NCI-H82 (cell line): ENCODE results near the gene DNAJC9.

Source experiments
- DNase-seq: peaks from one replicate; lab custom pipeline; 2025; lab: John Stamatoyannopoulos, UW

DNAJC9 gene

GRCh38 chr10:73238990-73239566, 8.0 kb downstream of the DNAJC9 start:
- no peak for DNase-seq

GRCh38 chr10:73234695-73235094, 12.4 kb downstream of the DNAJC9 start:
- DNase-seq, result peak; percentile 11

DNA sequence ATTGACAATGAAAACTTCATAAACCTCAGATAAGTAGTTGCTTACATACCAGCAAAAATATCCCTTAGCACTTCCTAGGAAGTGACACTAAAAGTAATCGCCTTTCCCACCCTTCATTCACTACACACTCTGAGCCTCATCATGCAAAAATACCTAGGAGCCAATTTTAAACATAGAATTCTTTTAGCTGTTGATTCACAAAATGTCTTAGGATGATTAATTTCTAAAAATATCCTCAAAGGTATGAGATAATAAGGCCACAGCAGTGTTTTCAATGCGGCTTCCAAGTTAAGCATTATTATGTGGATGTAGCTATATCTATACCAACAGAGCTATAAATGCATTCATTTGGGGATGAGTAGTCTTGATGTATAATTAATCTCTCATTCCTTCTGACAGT, 13.2 kb downstream of the DNAJC9 start:
- DNase-seq, result no peak

DNA sequence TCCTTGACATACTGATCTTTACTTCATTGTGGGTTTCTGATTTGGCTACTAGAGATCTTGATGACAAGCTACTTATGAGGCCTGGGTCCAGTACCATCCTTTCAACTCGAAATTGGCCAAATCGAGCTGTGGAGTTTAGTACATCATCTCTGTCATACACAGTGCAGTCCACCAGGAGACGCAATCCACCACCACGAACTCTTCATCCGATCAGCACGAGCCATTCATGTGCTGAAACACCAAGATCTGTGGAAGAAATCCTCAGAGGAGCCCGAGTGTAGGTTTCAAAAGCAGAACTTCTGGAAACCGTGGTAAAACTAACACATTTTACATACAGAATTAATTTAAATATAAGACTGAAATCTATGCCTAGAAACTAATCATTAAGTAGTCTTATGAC, 14.2 kb downstream of the DNAJC9 start:
- DNase-seq, result peak; percentile 4

- no peak for DNase-seq
Measured at GRCh38 chr10:73229567-73229966, 17.5 kb downstream of the DNAJC9 start.

DNA sequence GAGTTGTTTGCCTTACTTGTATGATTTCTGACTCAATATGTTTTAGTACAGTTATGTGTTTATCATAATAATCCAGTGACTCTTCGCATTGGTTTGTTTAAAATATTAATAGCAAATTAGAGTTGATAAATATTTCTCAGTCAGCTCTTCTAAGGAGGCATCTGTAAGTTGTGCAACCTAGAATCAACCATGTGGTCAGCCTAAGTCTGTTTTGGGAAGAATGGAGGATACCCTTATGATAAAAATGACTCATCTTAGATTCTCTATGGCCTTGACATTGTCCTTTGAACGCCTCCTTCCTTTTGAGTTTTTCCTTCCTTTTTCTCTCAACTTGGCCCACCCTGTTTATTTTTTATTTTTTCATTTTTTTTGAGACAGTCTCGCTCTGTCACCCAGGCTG, 18.8 kb downstream of the DNAJC9 start:
- DNase-seq, result no peak

- DNase-seq, result no peak
Measured at GRCh38 chr10:73226663-73227062, 20.4 kb downstream of the DNAJC9 start.

- no peak for DNase-seq
Measured at GRCh38 chr10:73225518-73225917, 21.5 kb downstream of the DNAJC9 start.

DNA sequence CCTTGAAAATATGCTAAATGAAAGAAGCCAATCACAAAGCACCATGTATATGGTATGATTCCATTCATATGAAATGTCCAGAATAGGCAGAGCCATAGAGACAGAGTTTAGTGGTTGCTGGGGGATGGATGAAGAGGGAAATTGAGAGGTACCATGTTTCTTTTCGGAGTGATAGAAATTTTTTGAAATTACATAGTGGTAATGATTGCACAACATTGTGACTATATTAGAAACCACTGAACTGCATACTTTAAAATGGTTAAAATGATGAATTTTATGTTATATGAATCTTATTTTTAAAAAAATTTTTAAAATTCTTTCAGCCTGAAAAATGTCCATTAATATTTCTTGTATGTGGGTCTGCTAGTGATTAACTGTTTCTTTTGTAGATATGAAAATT, 26.1 kb downstream of the DNAJC9 start:
- no peak for DNase-seq

- DNase-seq, result no peak
Measured at GRCh38 chr10:73219384-73219783, 27.7 kb downstream of the DNAJC9 start.

- peak; percentile 77 for DNase-seq
Measured at GRCh38 chr10:73218431-73219191, 28.4 kb downstream of the DNAJC9 start.

GRCh38 chr10:73217628-73218027, 29.4 kb downstream of the DNAJC9 start:
- DNase-seq, result no peak

DNA sequence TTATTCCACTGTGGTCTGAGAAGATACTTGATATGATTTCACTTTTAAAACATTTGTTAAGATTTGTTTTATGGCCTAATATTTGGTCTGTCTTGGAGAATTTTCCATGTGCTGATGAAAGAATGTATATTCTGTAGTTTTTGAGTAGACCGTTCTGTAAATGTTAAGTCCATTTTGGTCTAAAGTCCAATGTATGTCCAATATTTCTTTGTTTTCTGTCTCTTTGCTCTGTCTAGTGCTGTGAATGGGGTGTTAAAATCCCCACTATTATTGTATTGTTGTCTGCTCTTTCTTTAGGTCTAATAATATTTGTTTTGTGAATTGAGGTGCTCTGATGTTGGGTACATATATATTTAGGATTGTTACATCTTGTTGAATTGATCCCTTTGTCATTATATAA, 31.3 kb downstream of the DNAJC9 start:
- DNase-seq, result no peak

DNA sequence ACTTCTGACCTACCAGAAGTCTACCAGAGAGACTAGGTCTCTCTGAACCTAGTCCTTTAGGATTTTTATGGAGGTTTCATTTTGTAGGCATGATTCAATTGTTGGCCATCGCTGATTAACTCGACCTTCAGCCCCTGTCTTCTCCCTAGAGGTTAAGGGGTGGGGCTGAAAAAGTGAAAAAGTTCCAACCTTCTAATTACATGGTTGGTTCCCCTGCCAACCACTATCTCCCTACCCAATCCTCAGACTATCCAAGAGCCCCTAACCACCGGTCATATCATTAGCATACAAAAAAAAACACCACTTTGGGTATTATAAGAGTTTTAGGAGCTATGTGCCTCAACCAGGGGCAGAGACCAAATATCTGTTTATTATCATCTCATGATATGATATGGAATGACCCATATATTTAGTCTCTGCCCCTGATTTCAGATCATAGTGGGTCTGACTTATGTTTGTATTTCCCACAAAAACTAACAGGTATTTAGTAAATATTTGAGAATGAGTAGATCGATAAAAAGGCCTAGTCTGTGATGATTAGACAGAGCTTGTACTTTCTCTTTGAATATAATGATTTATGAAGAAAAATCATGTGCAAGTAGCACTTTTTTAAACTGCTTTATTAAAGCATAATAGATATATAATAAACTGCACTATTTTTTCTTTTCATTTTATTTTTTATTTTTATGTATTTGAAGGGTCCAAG, 35.8 kb downstream of the DNAJC9 start:
- DNase-seq, result no peak

- DNase-seq, result no peak
Measured at GRCh38 chr10:73210395-73211105, 36.5 kb downstream of the DNAJC9 start.

GRCh38 chr10:73209705-73210104, 37.4 kb downstream of the DNAJC9 start:
- no peak for DNase-seq

DNA sequence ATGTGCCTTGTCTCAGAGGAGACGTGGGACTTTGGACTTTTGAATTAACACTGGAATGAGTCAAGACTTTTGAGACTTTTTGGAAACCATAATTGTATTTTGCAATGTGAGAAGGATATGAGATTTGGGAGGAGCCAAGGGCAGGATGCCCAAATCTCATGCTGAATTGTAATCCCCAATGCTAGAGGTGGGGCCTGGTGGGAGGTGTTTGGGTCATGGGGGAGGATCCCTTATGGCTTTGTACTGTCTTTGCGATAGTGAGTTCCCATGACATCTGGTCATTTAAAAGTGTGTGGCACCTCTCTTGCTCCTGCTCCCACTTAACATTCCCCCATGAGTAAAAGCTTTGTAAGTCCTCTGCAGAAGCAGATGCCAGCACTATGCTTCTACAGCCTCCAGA, 39.2 kb downstream of the DNAJC9 start:
- DNase-seq, result peak; percentile 15

- no peak for DNase-seq
Measured at GRCh38 chr10:73206385-73206784, 40.7 kb downstream of the DNAJC9 start.

DNA sequence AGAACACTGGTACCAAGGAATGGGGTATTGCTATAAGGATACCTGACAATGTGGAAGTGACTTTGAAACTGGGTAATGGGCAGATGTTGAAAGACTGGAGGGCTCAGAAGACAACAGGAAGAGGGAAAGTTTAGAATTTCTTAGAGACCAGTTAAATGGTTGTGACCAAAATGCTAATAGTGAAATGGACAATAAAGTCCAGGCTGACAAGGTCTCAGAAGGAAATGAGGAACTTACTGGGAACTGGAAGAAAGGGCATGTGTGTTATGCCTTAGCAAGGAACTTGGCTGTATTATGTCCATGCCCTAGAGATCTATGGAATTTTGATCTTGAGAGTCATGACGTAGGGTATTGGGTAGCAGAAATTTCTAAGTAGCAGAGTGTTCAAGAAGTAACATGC, 41.2 kb downstream of the DNAJC9 start:
- DNase-seq, result no peak

DNA sequence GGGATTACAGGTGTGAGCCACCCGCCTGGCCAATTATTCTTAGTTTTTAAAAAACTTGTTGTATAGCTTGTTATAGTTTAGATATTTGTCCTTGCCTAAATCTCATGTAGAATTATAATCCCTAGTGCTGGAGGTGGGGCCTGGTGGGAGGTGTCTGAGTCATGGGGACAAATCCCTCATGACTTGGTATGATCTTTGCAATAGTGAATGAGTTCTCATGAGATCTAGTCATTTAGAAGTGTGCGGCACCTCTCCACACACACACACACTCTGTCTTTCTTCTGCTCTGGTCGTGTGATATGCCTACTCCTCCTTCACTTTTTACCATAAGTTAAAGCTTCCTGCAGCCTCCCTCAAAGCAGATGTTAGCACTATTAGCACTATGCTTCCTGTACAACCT, 42.0 kb downstream of the DNAJC9 start:
- no peak for DNase-seq
